Measurements from ENCODE around the gene MMRN1.

The MMRN1 gene

GRCh38 chr4:89906777-89907521 is 12.3 kb downstream of the MMRN1 start:
- no peak for DNase-seq (ENCODE audit: low read depth)

GRCh38 chr4:89909889-89910288 is 15.2 kb downstream of the MMRN1 start:
- no peak for DNase-seq (ENCODE audit: low read depth)

GRCh38 chr4:89913623-89914022 is 19.0 kb downstream of the MMRN1 start:
- DNase-seq (ENCODE audit: low read depth) = no peak

- DNase-seq (ENCODE audit: low read depth) = no peak
These were observed 20.2 kb downstream of the MMRN1 start for GRCh38 chr4:89914609-89915550.

GRCh38 chr4:89915937-89916336 is 21.3 kb downstream of the MMRN1 start:
- DNase-seq (ENCODE audit: low read depth) = no peak

- DNase-seq (ENCODE audit: low read depth) = no peak
These were observed 28.3 kb downstream of the MMRN1 start for GRCh38 chr4:89922848-89923416.

GRCh38 chr4:89928838-89929237 is 34.2 kb downstream of the MMRN1 start:
- DNase-seq (ENCODE audit: low read depth) = no peak

- DNase-seq (ENCODE audit: low read depth) = peak; percentile 10
These were observed 34.9 kb downstream of the MMRN1 start for GRCh38 chr4:89929425-89930159.

GRCh38 chr4:89939546-89939945 is 44.9 kb downstream of the MMRN1 start:
- no peak for DNase-seq (ENCODE audit: low read depth)

GRCh38 chr4:89939994-89940393 is 45.3 kb downstream of the MMRN1 start:
- no peak for DNase-seq (ENCODE audit: low read depth)

GRCh38 chr4:89942811-89943210 is 48.2 kb downstream of the MMRN1 start:
- DNase-seq (ENCODE audit: low read depth) = no peak

GRCh38 chr4:89949782-89950387 is 55.2 kb downstream of the MMRN1 start:
- DNase-seq (ENCODE audit: low read depth) = no peak

- DNase-seq (ENCODE audit: low read depth) = no peak
These were observed 57.8 kb downstream of the MMRN1 start for GRCh38 chr4:89952458-89952857.

- DNase-seq (ENCODE audit: low read depth) = no peak
These were observed 60.4 kb downstream of the MMRN1 start for GRCh38 chr4:89954906-89955695.

GRCh38 chr4:89957046-89957926 is 62.6 kb downstream of the MMRN1 start:
- DNase-seq (ENCODE audit: low read depth) = no peak

- DNase-seq (ENCODE audit: low read depth) = no peak
These were observed 87.2 kb downstream of the MMRN1 start for GRCh38 chr4:89981789-89982334.

- DNase-seq (ENCODE audit: low read depth) = no peak
These were observed 93.6 kb downstream of the MMRN1 start for GRCh38 chr4:89988268-89988667.

- no peak for DNase-seq (ENCODE audit: low read depth)
These were observed 98.1 kb downstream of the MMRN1 start for GRCh38 chr4:89992744-89993143.

- DNase-seq (ENCODE audit: low read depth) = no peak
These were observed 99.7 kb downstream of the MMRN1 start for GRCh38 chr4:89994176-89994873.
